Coronary artery (tissue), 2 donors: ENCODE results near the gene BRD7.

Source experiments
- DNase-seq: peaks from one replicate; pipeline ENCODE4 v3.0.0-alpha.2; 2017; ENCODE audit warnings: low spot score
- H3K27ac ChIP-seq, 2 donors: fragments of 200-600 bp; sonication (generic); one replicate each; pipeline ENCODE4 v1.5.1; 2016 to 2019
- H3K4me3 ChIP-seq: fragments of 200-600 bp; sonication (generic); 2 replicates; pipeline ENCODE4 v1.5.1; 2016; ENCODE audit warnings: mild to moderate bottlenecking, moderate library complexity
- TF ChIP-seq, protein P1 (sequence below): fragments of 200-600 bp; sonication (generic); IDR thresholded peaks from one replicate; pipeline ENCODE4 v1.5.1; 2019; ENCODE audit warnings: antibody characterized with exemption

BRD7 gene

DNA sequence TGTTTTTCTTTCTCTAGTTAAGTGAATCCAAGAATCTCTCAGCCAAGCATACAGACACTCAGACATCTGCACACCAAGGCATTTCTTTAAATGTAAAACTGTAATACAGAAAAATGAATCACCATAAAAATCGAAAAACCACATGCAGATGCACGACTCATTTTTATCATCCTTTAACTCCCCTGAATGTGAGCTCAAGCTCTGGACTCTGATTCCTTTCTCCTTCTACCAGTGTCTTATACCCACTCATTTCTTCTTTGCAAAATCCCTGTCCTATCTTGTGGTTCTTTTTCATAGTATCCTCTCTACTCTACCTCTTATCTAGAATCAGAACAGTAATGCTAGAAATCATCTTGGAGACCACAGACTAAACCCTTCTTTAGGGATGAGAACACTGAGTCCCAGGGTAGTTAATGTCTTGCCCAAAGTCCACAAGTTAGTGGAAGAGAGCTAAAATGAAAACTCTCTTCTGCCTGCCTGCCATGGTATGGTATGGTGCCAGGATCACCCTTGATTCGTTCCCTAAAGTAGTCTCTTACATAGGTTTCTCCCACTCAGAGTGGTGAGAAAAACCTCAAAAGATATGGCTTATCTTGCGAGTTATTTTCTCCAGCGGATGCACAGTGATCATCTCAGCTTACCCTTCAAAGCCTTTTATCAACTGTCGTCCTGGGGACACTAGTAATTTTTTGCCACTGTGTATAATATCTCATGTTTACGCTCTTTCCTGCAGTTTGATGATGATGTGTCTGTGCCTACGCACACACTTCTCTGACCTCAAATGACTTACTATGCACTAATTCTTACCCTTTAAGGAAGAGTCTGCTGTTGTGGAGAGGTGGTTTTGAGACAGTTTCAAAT is 30.2 kb downstream of the BRD7 start:
- H3K27ac ChIP-seq, result no peak overlapping the region
- TF ChIP-seq, protein P1, sequence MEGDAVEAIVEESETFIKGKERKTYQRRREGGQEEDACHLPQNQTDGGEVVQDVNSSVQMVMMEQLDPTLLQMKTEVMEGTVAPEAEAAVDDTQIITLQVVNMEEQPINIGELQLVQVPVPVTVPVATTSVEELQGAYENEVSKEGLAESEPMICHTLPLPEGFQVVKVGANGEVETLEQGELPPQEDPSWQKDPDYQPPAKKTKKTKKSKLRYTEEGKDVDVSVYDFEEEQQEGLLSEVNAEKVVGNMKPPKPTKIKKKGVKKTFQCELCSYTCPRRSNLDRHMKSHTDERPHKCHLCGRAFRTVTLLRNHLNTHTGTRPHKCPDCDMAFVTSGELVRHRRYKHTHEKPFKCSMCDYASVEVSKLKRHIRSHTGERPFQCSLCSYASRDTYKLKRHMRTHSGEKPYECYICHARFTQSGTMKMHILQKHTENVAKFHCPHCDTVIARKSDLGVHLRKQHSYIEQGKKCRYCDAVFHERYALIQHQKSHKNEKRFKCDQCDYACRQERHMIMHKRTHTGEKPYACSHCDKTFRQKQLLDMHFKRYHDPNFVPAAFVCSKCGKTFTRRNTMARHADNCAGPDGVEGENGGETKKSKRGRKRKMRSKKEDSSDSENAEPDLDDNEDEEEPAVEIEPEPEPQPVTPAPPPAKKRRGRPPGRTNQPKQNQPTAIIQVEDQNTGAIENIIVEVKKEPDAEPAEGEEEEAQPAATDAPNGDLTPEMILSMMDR, result no peak
- no peak for DNase-seq

DNA sequence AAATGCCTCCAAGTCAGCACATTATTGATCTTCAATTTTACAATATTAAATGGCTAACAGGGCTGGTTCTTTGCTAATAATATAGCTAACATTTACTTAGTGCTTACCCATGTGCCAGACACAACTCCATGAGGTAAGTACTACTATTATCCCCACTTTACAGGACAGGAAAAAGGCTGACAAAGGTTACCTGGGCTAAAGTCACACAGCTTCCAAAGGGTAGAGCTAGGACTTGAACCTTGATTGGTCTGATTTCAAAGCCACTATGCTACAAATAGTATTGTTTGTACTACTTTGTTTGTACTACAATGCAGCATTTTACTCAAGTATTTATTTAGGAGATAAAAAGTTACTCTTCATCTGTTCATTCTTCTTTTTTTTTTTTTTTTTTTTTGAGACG is 31.9 kb downstream of the BRD7 start:
- H3K4me3 ChIP-seq, result no peak overlapping the region
- TF ChIP-seq, protein P1, result no peak
- DNase-seq, result no peak
- no peak overlapping the region for H3K27ac ChIP-seq

More for the DNA sequence above, 30.2 kb downstream of the BRD7 start:
- no peak overlapping the region for H3K4me3 ChIP-seq

DNA sequence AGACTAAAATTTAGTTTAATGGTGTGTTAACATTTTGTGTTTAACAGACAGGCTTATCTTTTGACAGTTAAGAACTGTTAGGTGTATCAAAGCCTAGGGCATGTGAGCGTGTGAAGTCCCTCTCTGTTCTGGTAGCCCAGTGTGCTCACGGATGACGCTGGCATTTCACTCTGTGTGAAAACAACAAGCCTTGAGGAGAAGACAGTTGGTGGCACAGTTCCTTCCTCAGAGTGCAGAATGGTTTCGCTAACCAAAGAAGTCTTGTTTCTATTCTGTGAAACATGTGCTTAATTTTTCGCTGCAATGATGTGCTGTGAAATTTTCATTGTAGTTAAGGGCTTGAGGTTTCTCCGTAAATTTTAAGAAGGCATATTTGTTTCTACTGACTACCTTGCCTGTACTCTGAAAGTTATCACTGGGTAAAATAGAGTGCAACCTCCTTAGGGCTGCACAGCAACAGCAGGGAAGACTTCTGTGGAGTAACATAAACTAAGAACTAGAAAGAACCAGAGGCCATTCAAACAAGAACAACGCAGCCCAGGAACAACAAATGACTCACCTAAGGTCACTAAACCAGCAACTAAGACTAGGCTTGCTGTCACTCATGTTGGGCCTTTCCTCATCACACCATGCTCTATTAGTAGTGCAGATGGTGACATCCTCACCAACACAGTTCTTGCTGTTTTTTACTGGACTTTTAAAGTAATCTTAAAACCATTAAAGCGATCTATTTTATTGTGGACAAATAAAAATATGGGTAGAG is 33.4 kb downstream of the BRD7 start:
- no peak overlapping the region for H3K4me3 ChIP-seq
- TF ChIP-seq, protein P1, result no peak
- peak overlapping the region in 1 of 2 donors; percentile 2 for H3K27ac ChIP-seq
- DNase-seq, result no peak

DNA sequence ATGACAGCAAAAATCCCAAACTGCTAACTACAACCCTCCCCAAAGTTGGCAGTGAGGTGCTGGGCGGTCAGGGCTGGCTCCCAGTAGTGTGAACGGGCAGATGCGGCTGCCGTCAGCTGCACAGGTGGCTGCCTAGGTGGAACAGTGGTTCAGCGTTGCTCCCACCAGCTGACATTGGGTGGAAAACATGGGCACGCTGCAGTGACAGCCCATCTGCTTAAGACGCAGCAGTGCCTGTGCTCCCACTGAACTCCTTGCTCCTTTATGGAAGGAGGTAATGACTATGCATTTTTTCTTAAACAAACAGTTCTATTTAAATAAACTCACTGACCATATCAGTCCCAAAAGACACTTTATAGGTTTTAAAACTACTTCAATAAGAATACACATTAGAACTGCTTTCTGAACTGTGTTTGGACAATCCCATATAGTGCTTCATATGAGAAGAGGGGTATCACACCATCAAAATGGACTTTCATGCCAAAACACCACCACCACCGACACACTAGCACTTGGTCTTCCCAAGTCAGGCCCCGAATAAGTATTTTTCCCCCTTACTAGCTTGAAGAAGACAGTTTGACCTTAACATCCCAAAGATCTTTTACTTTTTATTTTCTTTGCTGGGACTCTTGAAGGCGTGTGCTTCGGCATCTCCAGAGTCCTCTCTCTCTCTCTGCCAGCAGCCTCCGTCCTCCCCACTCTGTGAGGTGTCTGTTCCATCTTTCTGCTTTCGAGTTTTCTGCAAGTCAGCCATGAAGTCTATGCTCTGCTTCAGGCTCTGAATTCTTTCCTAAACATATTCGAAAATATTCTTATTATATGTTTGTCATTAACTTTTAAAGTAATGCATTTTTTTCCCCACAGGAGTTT is 34.4 kb downstream of the BRD7 start:
- Histone ChIP-seq H3K27ac (peak overlapping the region in 1 of 2 donors; percentile 38), H3K4me3 (no peak overlapping the region)
- no peak for DNase-seq
- TF ChIP-seq, protein P1, result no peak

DNA sequence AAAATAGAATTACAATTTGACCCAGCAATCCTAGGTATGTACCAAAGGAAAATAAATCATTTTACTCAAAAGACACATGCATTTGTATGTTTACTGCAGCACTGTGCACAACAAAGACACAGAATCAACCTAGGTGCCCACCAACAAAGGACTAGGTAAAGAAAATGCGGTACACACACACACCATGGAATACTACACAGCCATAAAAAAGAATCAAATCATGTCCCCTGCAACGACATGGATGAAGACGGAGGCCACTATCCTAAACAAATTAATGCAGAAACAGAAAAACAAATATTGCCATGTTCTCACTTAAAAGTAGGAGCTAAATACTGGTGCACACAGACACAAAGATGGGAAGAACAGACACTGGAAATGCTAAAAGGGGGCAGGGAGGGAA is 36.2 kb downstream of the BRD7 start:
- Histone ChIP-seq H3K27ac (no peak overlapping the region), H3K4me3 (no peak overlapping the region)
- TF ChIP-seq, protein P1, result no peak
- DNase-seq, result no peak

DNA sequence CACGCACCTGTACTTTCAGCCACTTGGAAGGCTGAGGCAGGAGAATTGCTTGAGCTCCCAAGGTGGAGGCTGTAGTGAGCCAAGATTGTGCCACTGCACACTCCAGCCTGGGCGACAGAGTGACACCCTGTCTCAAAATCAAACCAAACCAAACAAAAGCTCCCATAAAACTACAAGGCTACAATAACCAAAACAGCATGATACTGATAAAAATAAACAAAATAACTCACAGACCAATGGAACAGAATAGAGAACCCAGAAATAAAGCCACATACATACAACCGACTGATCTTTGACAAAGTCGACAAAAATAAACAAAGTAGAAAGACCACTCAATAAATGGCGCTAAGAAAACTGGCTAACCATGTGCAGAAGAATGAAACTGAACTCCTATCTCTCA is 37.2 kb downstream of the BRD7 start:
- DNase-seq, result no peak
- H3K27ac ChIP-seq, result no peak overlapping the region
- TF ChIP-seq, protein P1, result no peak
- no peak overlapping the region for H3K4me3 ChIP-seq
